ENCODE data around the gene LY9.

Gene LY9

GRCh38 chr1:160774886-160775719 is 20.9 kb upstream of the LY9 start:
- DNase-seq (ENCODE audit: low read depth), result no peak
- no peak overlapping the region for H3K4me3 ChIP-seq (ENCODE audit: low read depth, low read length)
- TF ChIP-seq POLR2A (IDR thresholded peaks at IDR 0.05; ENCODE audit: extremely low read depth, insufficient read length), result no peak
- no peak for TF ChIP-seq MAX (IDR thresholded peaks at IDR 0.05; ENCODE audit: low read depth, low read length)
- no peak for TF ChIP-seq MYC (IDR thresholded peaks at IDR 0.05; ENCODE audit: low read depth, low read length)
- TF ChIP-seq CTCF (IDR thresholded peaks at IDR 0.05; ENCODE audit: low read depth, low read length), result no peak

DNA sequence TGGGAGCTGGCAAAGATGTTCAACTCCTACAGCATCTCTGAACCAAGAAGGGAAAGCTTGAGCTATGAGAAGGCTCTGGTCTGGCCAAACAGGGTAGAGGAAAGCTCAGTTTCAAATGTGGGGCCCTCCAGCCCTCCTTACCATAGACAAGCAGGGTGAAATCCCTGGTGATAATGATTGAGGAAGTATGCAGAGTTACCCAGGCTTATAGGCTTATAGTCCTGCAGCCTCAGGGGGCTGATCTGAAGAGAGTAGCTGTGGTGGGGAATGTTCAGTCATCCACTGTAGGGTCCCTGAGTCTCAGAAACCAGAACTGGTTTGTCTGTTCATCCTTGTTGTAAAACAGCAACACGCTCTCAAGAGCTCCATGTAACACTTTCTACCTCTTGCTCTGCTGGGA is 19.8 kb upstream of the LY9 start:
- no peak overlapping the region for H3K4me3 ChIP-seq (ENCODE audit: low read depth, low read length)
- TF ChIP-seq POLR2A (IDR thresholded peaks at IDR 0.05; ENCODE audit: extremely low read depth, insufficient read length), result no peak
- TF ChIP-seq CTCF (IDR thresholded peaks at IDR 0.05; ENCODE audit: low read depth, low read length), result no peak
- TF ChIP-seq MAX (IDR thresholded peaks at IDR 0.05; ENCODE audit: low read depth, low read length), result no peak
- peak; percentile 20 for DNase-seq (ENCODE audit: low read depth)

DNA sequence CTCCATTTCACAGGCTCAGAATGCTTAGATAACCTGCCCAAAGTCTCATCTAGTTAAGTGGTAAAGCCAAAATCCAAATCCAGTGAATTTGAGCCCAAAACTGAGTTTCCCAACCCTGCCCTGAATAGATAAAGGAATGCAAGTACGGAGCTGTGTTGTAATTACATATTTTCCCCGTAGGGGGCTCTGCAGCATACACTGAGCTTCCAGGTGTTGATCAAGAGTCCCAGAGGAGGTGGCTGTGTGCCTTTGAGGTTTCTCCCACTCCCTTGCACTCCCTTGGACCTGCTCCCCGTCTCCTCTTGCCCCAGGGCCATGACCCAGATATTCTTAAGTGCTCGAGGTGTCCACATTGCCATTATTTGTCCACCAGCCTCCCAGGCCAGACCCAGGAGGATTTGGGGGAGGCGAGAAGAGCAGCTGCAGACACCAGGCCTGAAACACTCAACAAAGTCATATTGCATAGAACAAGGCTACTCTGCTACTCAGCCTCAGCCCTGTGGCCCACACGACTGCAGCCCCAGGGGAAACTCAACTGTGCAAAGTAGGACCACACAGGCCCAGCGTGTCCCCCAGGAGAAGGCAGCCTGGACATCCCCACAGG is 18.4 kb upstream of the LY9 start:
- no peak overlapping the region for H3K4me3 ChIP-seq (ENCODE audit: low read depth, low read length)
- peak; percentile 61 for TF ChIP-seq CTCF (IDR thresholded peaks at IDR 0.05; ENCODE audit: low read depth, low read length)
- TF ChIP-seq POLR2A (IDR thresholded peaks at IDR 0.05; ENCODE audit: extremely low read depth, insufficient read length), result no peak
- peak; percentile 42 for DNase-seq (ENCODE audit: low read depth)

- no peak for DNase-seq (ENCODE audit: low read depth)
- TF ChIP-seq CTCF (IDR thresholded peaks at IDR 0.05; ENCODE audit: low read depth, low read length) (no peak), MAX (IDR thresholded peaks at IDR 0.05; ENCODE audit: low read depth, low read length) (no peak), MYC (IDR thresholded peaks at IDR 0.05; ENCODE audit: low read depth, low read length) (no peak), POLR2A (IDR thresholded peaks at IDR 0.05; ENCODE audit: extremely low read depth, insufficient read length) (no peak)
- H3K4me3 ChIP-seq (ENCODE audit: low read depth, low read length), result no peak overlapping the region
These were observed 17.0 kb upstream of the LY9 start for GRCh38 chr1:160778976-160779375.

DNA sequence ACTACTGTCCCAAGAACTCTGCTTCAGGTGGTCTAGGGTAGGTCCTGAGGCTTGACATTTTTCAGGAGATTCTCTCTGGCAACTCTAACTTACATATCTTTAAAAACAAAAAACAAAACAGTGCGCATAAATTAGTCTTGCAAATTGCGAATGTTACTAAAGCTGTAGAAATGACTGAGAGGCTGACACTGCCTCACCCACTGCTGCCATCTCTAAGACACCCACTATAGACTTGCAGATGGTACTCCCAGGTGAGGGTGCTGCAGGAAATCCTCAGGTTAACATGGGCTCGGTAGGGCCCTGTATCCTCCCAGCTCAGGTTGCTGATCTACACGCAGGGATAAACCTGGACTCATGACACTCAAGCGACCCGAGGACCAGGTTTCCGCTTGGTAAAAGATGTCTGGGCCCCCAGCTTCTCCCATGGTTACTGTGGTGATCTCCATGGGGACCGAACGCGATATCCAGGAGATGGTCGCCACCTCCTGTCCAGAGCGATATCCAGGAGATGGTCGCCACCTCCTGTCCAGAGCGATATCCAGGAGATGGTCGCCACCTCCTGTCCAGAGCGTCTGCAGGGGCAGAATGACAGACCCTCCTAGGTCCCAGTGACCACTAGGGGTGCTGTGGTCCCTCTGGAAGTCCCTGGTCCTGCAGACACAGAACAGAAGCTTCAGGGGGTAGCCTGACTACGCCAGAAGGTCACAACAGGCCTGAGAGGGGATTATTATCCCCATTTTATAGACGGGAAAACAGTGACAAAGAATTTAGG is 16.2 kb upstream of the LY9 start:
- peak; percentile 66 for DNase-seq (ENCODE audit: low read depth)
- no peak for TF ChIP-seq POLR2A (IDR thresholded peaks at IDR 0.05; ENCODE audit: extremely low read depth, insufficient read length)
- TF ChIP-seq MYC (IDR thresholded peaks at IDR 0.05; ENCODE audit: low read depth, low read length), result no peak
- TF ChIP-seq MAX (IDR thresholded peaks at IDR 0.05; ENCODE audit: low read depth, low read length), result no peak
- TF ChIP-seq CTCF (IDR thresholded peaks at IDR 0.05; ENCODE audit: low read depth, low read length), result peak; percentile 74
- H3K4me3 ChIP-seq (ENCODE audit: low read depth, low read length), result no peak overlapping the region

All from NB4 (cell line).